T-cell (primary cell): ENCODE measurements around the gene TTC32. TPM values are rescaled to one million over a fixed set of nuclear protein-coding genes. Genes with fewer than 3 reads are reported as not detected.
A peak's percentile ranks its signal among the peaks of the same experiment; 100 is the strongest.

Experiments used
- ATAC-seq, 4 experiments: fragments of 200-7000 bp in 3 of 4; fragments of 150-1000 bp in 1 of 4; cut with Tn5 transposase; replicated peaks in 1 of 4; 1 replicate in 3 of 4; 2 replicates in 1 of 4; pipeline ENCODE4 v1.10.0; 2021; ENCODE audit warnings: moderate library complexity in 3 of 4, mild to moderate bottlenecking in 2 of 4, moderate number of reproducible peaks in 1 of 4
- CTCF ChIA-PET, 2 donors: fragments of 300-600 bp; sonication (Branson Sonifier 250); formaldehyde crosslinking; loops; one replicate each; lab custom pipeline; 2022; ENCODE audit warnings: antibody characterized with exemption in 2 of 2; lab: Charles Lee
- POLR2A ChIA-PET, 2 donors: fragments of 300-600 bp; sonication (Branson Sonifier 250); formaldehyde crosslinking; loops; one replicate each; lab custom pipeline; 2022; ENCODE audit warnings: antibody characterized with exemption in 2 of 2; lab: Charles Lee
- DNase-seq, 35 experiments: peaks; one replicate each; pipeline versions ENCODE4 v3.0.0 to v3.0.0-alpha.2; 2013 to 2023
- H3K27ac ChIP-seq: one replicate; pipeline ENCODE4 v1.5.1; 2013; ENCODE audit warnings: low read length
- H3K27me3 ChIP-seq, 2 experiments: replicated peaks in 1 of 2; 1 replicate in 1 of 2; 2 replicates in 1 of 2; pipeline versions ENCODE4 v1.6.1 to v1.7.0; 2013; ENCODE audit warnings: low read length in 1 of 2, mixed read lengths in 1 of 2; ENCODE audit not compliant: control insufficient read depth in 2 of 2, insufficient read depth in 2 of 2; ENCODE audit errors: extremely low read depth in 1 of 2
- H3K36me3 ChIP-seq, 2 donors: 1 replicate in 1 of 2; 2 replicates in 1 of 2; pipeline versions ENCODE4 v1.6.1 to v1.7.0; 2013; ENCODE audit warnings: low read length in 1 of 2; ENCODE audit not compliant: control insufficient read depth in 2 of 2, insufficient read depth in 1 of 2; ENCODE audit errors: extremely low read depth in 1 of 2
- H3K4me1 ChIP-seq, 2 experiments: 1 replicate in 1 of 2; 2 replicates in 1 of 2; pipeline versions ENCODE4 v1.6.1 to v1.7.0; 2013; ENCODE audit warnings: low read length in 2 of 2, mixed read lengths in 1 of 2; ENCODE audit not compliant: insufficient read depth in 2 of 2, control insufficient read depth in 1 of 2; ENCODE audit errors: extremely low read depth in 1 of 2
- H3K4me3 ChIP-seq, 2 donors: 1 replicate in 1 of 2; 2 replicates in 1 of 2; pipeline versions ENCODE4 v1.5.1 to v1.7.0; 2013; ENCODE audit warnings: mild to moderate bottlenecking in 2 of 2, low read length in 1 of 2, moderate library complexity in 1 of 2; ENCODE audit not compliant: control insufficient read depth in 1 of 2; ENCODE audit errors: extremely low read depth in 1 of 2
- H3K9me3 ChIP-seq: 2 replicates; pipeline ENCODE4 v1.7.0; 2013
- H3K27ac Mint-ChIP-seq, 2 donors: one replicate each; pipeline ENCODE4 v1.8.0; 2020 to 2021; ENCODE audit warnings: mild to moderate bottlenecking in 2 of 2, mixed read lengths in 2 of 2
- H3K27me3 Mint-ChIP-seq, 2 donors: one replicate each; pipeline ENCODE4 v1.8.0; 2021 to 2022; ENCODE audit warnings: mixed read lengths in 2 of 2
- H3K36me3 Mint-ChIP-seq: one replicate; pipeline ENCODE4 v1.8.0; 2021; ENCODE audit warnings: mixed read lengths
- H3K4me1 Mint-ChIP-seq, 3 donors: one replicate each; pipeline ENCODE4 v1.8.0; 2020 to 2022; ENCODE audit warnings: mixed read lengths in 3 of 3, mild to moderate bottlenecking in 1 of 3
- H3K4me3 Mint-ChIP-seq, 3 donors: one replicate each; pipeline ENCODE4 v1.8.0; 2020 to 2022; ENCODE audit warnings: mild to moderate bottlenecking in 3 of 3, mixed read lengths in 3 of 3, moderate library complexity in 3 of 3
- H3K9me3 Mint-ChIP-seq, 3 donors: one replicate each; pipeline ENCODE4 v1.8.0; 2020 to 2022; ENCODE audit warnings: mixed read lengths in 3 of 3
- WGBS: methylation state at CpG from one replicate; pipeline ENCODE4 v1.1.5; 2013; ENCODE audit warnings: missing lambda C conversion rate; ENCODE audit not compliant: insufficient coverage; 5-methylcytosine and 5-hydroxymethylcytosine counted together
- total RNA-seq, 35 experiments: library from RNA in 6 of 35; stranded (reverse) in 6 of 35; fragments of 120-200 nt in 1 of 35; gene quantifications; one replicate each; pipeline versions ENCODE4 v1.2.1 to v1.2.4 and lab custom pipeline; 2013 to 2026

Gene TTC32
- total RNA-seq, 5 donors from 2014 or later (not counting 1 experiment from before 2014, with no cell fraction given) = 35.1 to 44.6 (median 40.0) TPM

DNA sequence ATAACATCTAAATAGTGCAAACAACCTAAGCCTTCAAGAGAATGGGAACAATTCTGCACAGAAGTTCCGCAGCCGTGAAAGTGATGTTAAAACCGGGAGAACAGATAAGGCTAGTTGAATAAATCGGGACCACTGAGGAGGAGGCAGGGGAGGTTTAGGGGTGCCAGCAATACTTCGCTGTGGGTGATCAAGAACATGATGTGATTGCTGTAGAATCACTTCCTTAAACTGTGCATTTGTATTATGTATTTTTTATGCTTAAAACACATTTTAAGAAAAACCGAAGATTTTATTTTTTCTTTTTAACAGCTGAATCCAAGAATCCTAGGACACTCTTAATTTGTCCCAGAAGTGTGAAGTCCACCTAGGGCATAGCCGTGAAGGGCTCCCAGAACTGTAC is 33.6 kb downstream of the TTC32 start:
- Histone ChIP-seq H3K27me3 (peaks cover 0 to 15% of the 10 kb centered on the region in 2 experiments), H3K36me3 (peaks cover 2 to 5% of the 10 kb centered on the region in 2 donors), H3K27ac (peak overlapping the region; percentile 65), H3K4me3 (peak overlapping the region; percentile 76 to 77), H3K4me1 (peaks cover 9 to 27% of the 10 kb centered on the region in 2 experiments), H3K9me3 (no peaks in the 10 kb centered on the region)
- Mint-ChIP-seq H3K27ac (peak overlapping the region; percentile 71 to 96), H3K9me3 (no peaks in the 10 kb centered on the region), H3K36me3 (peaks cover 15% of the 10 kb centered on the region), H3K27me3 (no peaks in the 10 kb centered on the region), H3K4me1 (peaks cover 34 to 38% (median 38%) of the 10 kb centered on the region in 3 donors), H3K4me3 (peak overlapping the region; percentile 92 to 97 (median 95))
- 72% methylated on average over 4 of the region's 7 CpGs for WGBS
- ATAC-seq (no peak), DNase-seq (no peak)
- ChIA-PET CTCF (interaction anchor here in 1 of 2 donors (0.6 to 0.9 kb wide), 2 partner anchors 29 to 731 kb away, joined by 3 to 6 read pairs; no protein-coding TSS in a partner anchor), POLR2A (no interaction called here)

DNA sequence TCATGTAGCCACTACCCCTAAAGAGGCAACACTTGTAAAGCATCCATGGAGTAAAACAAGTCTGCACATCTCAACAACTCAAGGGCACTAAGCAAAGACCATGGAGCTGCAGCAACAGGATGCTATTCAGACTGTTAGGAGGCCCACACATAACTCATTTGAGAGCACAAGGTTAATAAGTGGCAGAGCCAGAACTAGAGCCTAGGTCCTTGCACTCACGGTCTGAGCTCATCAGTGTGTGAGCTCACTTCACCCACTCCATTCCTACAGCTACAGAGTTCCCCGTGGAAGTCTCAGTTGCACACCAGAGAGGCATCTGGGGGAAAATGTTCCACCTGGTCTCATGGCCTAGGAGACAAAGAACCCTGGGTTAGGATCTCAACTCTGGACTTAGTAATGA is 35.0 kb downstream of the TTC32 start:
- no peaks in the 10 kb centered on the region for H3K9me3 ChIP-seq
- CTCF ChIA-PET = no interaction called here
- peaks cover 9 to 29% of the 10 kb centered on the region in 2 experiments for H3K4me1 ChIP-seq
- ATAC-seq = no peak
- H3K27ac ChIP-seq = no peak overlapping the region
- Mint-ChIP-seq H3K4me1 (peaks cover 34 to 36% (median 35%) of the 10 kb centered on the region in 3 donors), H3K36me3 (peaks cover 3% of the 10 kb centered on the region), H3K4me3 (no peak overlapping the region), H3K27me3 (peaks cover 0 to 3% of the 10 kb centered on the region in 2 donors), H3K27ac (no peak overlapping the region), H3K9me3 (no peaks in the 10 kb centered on the region)
- no peak overlapping the region for H3K4me3 ChIP-seq
- no peaks in the 10 kb centered on the region for H3K36me3 ChIP-seq
- DNase-seq = no peak
- H3K27me3 ChIP-seq = peaks cover 0 to 22% of the 10 kb centered on the region in 2 experiments
- POLR2A ChIA-PET = interaction anchor here in 1 of 2 donors (0.7 kb wide), 1 partner anchor 1354 kb away, joined by 3 read pairs; no protein-coding TSS in a partner anchor
- 90% methylated on average over 2 of the region's 2 CpGs for WGBS

DNA sequence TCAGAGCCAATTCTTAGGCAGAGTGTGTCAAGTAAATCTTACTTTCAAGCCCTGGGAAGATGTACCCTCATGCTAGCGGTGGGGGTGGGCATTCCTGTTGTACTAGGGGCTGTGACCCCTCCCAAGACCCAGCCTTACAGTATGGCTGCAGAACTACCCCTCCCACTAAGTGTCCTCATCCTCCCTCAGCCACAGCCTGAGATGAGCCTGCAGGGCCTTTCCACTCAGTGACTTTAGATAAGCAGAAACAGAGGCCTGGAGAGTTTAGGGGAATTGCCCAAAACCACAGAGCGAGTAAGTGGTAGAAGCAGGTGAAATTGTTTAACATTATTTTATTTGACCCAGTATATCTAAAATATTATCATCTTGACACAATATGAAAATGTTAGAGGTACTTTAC is 36.6 kb downstream of the TTC32 start:
- H3K27ac ChIP-seq = no peak overlapping the region
- ATAC-seq (no peak), DNase-seq (no peak)
- WGBS = no CpG with 5 or more reads among the region's 2 CpGs
- H3K36me3 ChIP-seq = no peaks in the 10 kb centered on the region
- no peak overlapping the region for H3K4me3 Mint-ChIP-seq
- peaks cover 25 to 27% (median 26%) of the 10 kb centered on the region in 3 donors for H3K4me1 Mint-ChIP-seq
- H3K4me1 ChIP-seq = peaks cover 9 to 28% of the 10 kb centered on the region in 2 experiments
- peaks cover 0 to 3% of the 10 kb centered on the region in 2 donors for H3K27me3 Mint-ChIP-seq
- no peak overlapping the region for H3K27ac Mint-ChIP-seq
- ChIA-PET POLR2A (interaction anchor here in 1 of 2 donors (0.7 kb wide), 1 partner anchor 1305 kb away, joined by 3 read pairs; no protein-coding TSS in a partner anchor), CTCF (interaction anchor here (0.6 to 5.2 kb wide), 3 partner anchors 12 to 1345 kb away, joined by 3 to 37 read pairs (median 6); no protein-coding TSS in a partner anchor)
- H3K9me3 ChIP-seq = no peaks in the 10 kb centered on the region
- H3K9me3 Mint-ChIP-seq = no peaks in the 10 kb centered on the region
- H3K36me3 Mint-ChIP-seq = no peaks in the 10 kb centered on the region
- H3K4me3 ChIP-seq = no peak overlapping the region
- H3K27me3 ChIP-seq = peaks cover 0 to 26% of the 10 kb centered on the region in 2 experiments

DNA sequence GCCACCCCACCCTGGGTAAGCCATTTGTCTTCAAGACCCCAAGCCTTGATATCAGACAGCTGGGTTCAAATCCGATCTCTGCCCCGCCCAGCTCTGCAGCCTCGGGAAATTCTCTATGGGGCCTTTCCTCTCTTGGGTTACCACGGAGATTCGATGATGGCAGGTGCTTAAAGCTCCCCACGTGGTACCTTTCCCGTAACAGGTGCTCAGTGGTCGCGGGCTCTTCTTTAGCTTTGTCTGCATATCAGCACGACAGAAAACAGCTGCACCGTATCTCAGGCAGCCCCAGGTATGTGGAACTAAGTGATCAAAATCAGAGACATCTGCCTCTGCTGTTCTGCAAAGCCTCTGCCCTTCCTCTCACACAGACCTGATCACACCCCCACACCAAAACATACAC is 37.4 kb downstream of the TTC32 start:
- WGBS = 65% methylated on average over 11 of the region's 11 CpGs
- no peak for ATAC-seq
- POLR2A ChIA-PET = no interaction called here
- H3K27ac ChIP-seq = no peak overlapping the region
- no peak for DNase-seq
- H3K27me3 ChIP-seq = peaks cover 0 to 28% of the 10 kb centered on the region in 2 experiments
- CTCF ChIA-PET = interaction anchor here (0.7 to 5.2 kb wide), 7 partner anchors 8 to 1344 kb away, joined by 3 to 37 read pairs (median 4); no protein-coding TSS in a partner anchor
- Mint-ChIP-seq H3K9me3 (no peaks in the 10 kb centered on the region), H3K27me3 (peaks cover 0 to 3% of the 10 kb centered on the region in 2 donors), H3K4me3 (peak overlapping the region in 1 of 3 donors; percentile 6), H3K27ac (no peak overlapping the region), H3K36me3 (no peaks in the 10 kb centered on the region), H3K4me1 (peaks cover 18 to 19% (median 18%) of the 10 kb centered on the region in 3 donors)
- no peaks in the 10 kb centered on the region for H3K9me3 ChIP-seq
- no peaks in the 10 kb centered on the region for H3K36me3 ChIP-seq
- H3K4me3 ChIP-seq = no peak overlapping the region
- peaks cover 6 to 20% of the 10 kb centered on the region in 2 experiments for H3K4me1 ChIP-seq

DNA sequence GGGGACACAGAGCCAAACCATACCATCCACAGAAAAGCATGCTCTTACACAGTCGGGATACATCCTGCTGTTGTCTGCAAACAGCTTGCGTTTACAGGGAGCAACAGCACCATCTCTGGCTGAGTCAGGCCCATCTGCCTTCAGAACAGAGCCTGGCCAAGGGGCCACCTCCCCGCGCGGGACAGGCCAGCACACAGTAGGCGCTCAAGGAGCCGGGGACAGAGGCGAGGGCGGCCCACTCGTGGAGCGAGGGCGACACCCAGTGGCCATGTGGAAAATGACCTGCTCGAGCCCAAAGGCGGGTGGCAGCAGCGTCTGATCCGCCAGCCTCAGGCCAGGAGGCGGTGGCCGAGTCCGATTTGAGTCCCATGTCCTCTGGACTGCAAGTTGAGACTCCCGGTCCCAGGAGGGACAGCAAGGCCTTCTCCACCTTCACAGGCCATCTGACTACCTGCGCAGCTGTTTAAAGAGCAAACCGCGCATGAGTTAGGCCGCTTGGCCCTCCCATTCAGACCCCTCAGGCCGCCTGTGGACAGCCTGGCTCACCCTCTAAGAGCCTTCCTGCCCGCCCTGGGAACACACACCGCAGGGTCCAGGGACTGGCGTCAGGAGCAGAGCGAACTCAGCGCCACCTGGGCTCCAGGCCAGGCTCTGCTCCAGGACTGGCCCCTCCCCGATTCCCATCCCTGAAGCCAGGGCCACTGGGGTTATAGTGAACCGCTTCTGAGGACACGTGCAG is 38.3 kb downstream of the TTC32 start:
- ATAC-seq = peak; percentile 77 to 86 (median 83)
- Histone ChIP-seq H3K27ac (no peak overlapping the region), H3K9me3 (no peaks in the 10 kb centered on the region), H3K4me1 (peaks cover 5 to 12% of the 10 kb centered on the region in 2 experiments), H3K36me3 (no peaks in the 10 kb centered on the region), H3K27me3 (peaks cover 0 to 28% of the 10 kb centered on the region in 2 experiments), H3K4me3 (no peak overlapping the region)
- H3K4me1 Mint-ChIP-seq = peaks cover 10 to 12% (median 11%) of the 10 kb centered on the region in 3 donors
- H3K9me3 Mint-ChIP-seq = no peaks in the 10 kb centered on the region
- ChIA-PET CTCF (interaction anchor here (0.6 to 5.2 kb wide), 10 partner anchors 9 to 1347 kb away, joined by 3 to 37 read pairs (median 4); no protein-coding TSS in a partner anchor), POLR2A (no interaction called here)
- peak; percentile 10 to 79 (median 51) for DNase-seq
- H3K36me3 Mint-ChIP-seq = no peaks in the 10 kb centered on the region
- peaks cover 0 to 3% of the 10 kb centered on the region in 2 donors for H3K27me3 Mint-ChIP-seq
- no peak overlapping the region for H3K4me3 Mint-ChIP-seq
- H3K27ac Mint-ChIP-seq = no peak overlapping the region
- WGBS = 27% methylated on average over 32 of the region's 33 CpGs

DNA sequence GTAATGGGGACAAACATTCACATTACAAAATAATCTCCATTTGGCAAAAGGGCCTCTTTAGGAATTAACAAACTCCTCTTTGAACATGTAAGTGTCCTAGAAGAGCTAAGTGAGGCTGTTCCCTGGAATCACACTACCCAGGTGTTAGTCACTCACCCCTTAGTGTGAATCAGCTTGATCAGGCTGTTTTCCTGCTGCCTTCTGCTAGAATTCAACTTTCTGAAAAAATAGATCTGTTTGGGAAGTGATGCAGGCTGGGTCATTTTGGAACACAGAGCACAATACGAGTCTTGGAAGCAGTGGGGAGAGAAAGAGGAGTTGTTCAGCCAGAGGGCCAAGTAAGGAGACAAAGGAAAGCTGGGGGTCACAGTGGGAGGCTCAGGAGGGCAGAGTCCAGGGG is 40.0 kb downstream of the TTC32 start:
- WGBS = 50% methylated on average over 1 of the region's 1 CpG
- no peak overlapping the region for H3K4me3 ChIP-seq
- no peaks in the 10 kb centered on the region for H3K36me3 ChIP-seq
- DNase-seq (no peak), ATAC-seq (no peak)
- ChIA-PET CTCF (interaction anchor here in 1 of 2 donors (5.2 kb wide), 1 partner anchor 1342 kb away, joined by 37 read pairs; no protein-coding TSS in a partner anchor), POLR2A (no interaction called here)
- peaks cover 0 to 37% of the 10 kb centered on the region in 2 experiments for H3K27me3 ChIP-seq
- H3K4me3 Mint-ChIP-seq = no peak overlapping the region
- peaks cover 0 to 8% of the 10 kb centered on the region in 2 experiments for H3K4me1 ChIP-seq
- no peak overlapping the region for H3K27ac ChIP-seq
- no peaks in the 10 kb centered on the region for H3K36me3 Mint-ChIP-seq
- no peaks in the 10 kb centered on the region for H3K9me3 ChIP-seq
- H3K27me3 Mint-ChIP-seq = peaks cover 4 to 10% of the 10 kb centered on the region in 2 donors
- no peaks in the 10 kb centered on the region for H3K9me3 Mint-ChIP-seq
- no peak overlapping the region for H3K27ac Mint-ChIP-seq
- peaks cover 0 to 5% (median 2%) of the 10 kb centered on the region in 3 donors for H3K4me1 Mint-ChIP-seq
